ENCODE measurements around the gene AKNA. TPM values are rescaled to one million over a fixed set of nuclear protein-coding genes. Genes with fewer than 3 reads are reported as not detected.
"Not testable (repeated sequence)": the region's sequence is repeated elsewhere in the genome, so short reads cannot be mapped to it uniquely, and the experiment has no call there.

The AKNA gene
- total RNA-seq, 2 donors from 2014 or later: 3.1 to 7.8 TPM

- Histone ChIP-seq H3K27me3 (no peaks in the 10 kb centered on the region), H3K27ac (no peak overlapping the region), H3K4me3 (no peak overlapping the region), H3K4me1 (no peaks in the 10 kb centered on the region), H3K9me3 (no peaks in the 10 kb centered on the region), H3K36me3 (no peaks in the 10 kb centered on the region)
- no peak for TF ChIP-seq CTCF (IDR thresholded peaks at IDR 0.05)
- DNase-seq (ENCODE audit: low spot score): no peak
Measured at GRCh38 chr9:114321759-114322158, 66.0 kb downstream of the AKNA start.

GRCh38 chr9:114320710-114321109 is 67.1 kb downstream of the AKNA start:
- H3K27me3 ChIP-seq; H3K9me3 ChIP-seq; H3K4me1 ChIP-seq; DNase-seq (ENCODE audit: low spot score); H3K4me3 ChIP-seq; H3K36me3 ChIP-seq; H3K27ac ChIP-seq: not testable (repeated sequence)

DNA sequence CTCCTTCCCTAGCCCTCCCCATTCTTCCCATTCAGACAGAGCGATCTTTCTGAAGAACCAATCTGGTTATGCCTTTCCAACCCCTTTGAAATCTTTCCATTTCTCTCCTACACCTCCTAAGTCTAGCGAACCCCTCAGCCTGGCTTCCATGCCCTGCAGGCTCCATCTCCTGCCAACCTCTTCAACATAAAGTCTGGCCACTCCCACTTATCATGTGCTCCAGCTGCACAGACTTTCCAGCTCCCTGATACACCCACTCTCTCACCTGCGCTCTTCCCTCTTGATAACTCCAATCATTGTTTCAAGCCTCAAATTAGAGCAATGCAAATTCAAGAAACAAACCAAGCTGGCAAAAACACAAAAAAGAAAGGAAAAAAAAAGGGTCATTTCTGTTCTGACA is 68.6 kb downstream of the AKNA start:
- H3K27me3 ChIP-seq: no peaks in the 10 kb centered on the region
- DNase-seq (ENCODE audit: low spot score): no peak
- no peak for TF ChIP-seq CTCF (IDR thresholded peaks at IDR 0.05)
- no peaks in the 10 kb centered on the region for H3K36me3 ChIP-seq
- H3K4me3 ChIP-seq: no peak overlapping the region
- H3K4me1 ChIP-seq: no peaks in the 10 kb centered on the region
- H3K9me3 ChIP-seq: no peaks in the 10 kb centered on the region
- no peak overlapping the region for H3K27ac ChIP-seq

DNA sequence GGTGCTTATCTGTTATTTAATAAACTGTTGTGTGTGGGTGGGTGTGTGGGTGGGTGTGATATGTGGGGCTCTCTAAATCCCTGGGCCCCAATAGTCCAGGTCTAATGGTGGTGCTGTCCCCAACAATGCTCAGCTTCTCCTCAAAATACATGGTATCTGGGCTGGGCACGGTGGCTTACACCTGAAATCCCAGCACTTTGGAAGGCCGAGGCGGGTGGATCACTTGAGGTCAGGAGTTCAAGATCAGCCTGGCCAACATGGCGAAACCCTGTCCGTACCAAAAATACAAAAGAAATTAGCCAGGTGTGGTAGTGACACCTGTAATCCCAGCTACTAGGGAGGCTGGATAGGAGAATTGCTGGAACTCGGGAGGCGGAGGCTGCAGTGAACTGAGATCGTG is 69.4 kb downstream of the AKNA start:
- Histone ChIP-seq H3K4me3 (no peak overlapping the region), H3K36me3 (no peaks in the 10 kb centered on the region), H3K27me3 (no peaks in the 10 kb centered on the region), H3K4me1 (no peaks in the 10 kb centered on the region), H3K9me3 (no peaks in the 10 kb centered on the region), H3K27ac (no peak overlapping the region)
- no peak for TF ChIP-seq CTCF (IDR thresholded peaks at IDR 0.05)
- no peak for DNase-seq (ENCODE audit: low spot score)

DNA sequence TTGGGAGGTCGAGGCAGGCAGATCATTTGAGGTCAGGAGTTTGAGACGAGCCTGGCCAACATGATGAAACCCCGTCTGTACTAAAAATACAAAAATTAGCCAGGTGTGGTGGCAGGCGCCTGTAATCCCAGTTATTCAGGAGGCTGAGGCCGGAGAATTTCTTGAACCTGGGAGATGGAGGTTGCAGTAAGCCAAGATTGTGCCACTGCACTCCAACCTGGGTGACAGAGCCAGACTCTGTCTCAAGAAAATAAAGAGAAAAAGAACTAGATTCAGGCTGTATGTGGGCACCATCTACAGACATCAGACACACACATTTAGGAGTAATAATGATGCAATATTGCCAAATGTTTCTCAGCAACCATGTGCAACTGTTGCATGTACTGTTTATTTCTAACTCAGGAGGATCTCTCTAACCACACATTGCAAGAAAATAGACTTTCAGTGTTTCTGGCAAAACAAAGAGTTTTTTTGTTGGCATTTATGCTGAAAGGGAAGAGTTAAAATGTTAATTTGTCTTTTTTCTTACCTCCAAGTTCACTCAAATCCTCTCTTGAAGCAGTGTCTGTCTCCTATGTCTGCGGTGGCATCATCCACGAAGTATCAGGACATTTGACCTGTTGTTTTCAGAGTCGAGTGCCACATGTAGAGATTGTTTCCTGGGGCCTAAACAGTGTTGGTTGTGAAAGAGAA is 70.0 kb downstream of the AKNA start:
- no peak overlapping the region for H3K27ac ChIP-seq
- no peaks in the 10 kb centered on the region for H3K9me3 ChIP-seq
- no peaks in the 10 kb centered on the region for H3K4me1 ChIP-seq
- H3K27me3 ChIP-seq: no peaks in the 10 kb centered on the region
- H3K4me3 ChIP-seq: no peak overlapping the region
- TF ChIP-seq CTCF (IDR thresholded peaks at IDR 0.05): no peak
- H3K36me3 ChIP-seq: no peaks in the 10 kb centered on the region
- DNase-seq (ENCODE audit: low spot score): no peak

- Histone ChIP-seq H3K27ac (no peak overlapping the region), H3K4me1 (no peaks in the 10 kb centered on the region), H3K36me3 (no peaks in the 10 kb centered on the region), H3K27me3 (no peaks in the 10 kb centered on the region), H3K4me3 (no peak overlapping the region), H3K9me3 (no peaks in the 10 kb centered on the region)
- DNase-seq (ENCODE audit: low spot score): no peak
- TF ChIP-seq CTCF (IDR thresholded peaks at IDR 0.05): no peak
Measured at GRCh38 chr9:114316605-114317230, 71.1 kb downstream of the AKNA start.

Data from right atrium auricular region (tissue), 2 donors.